ENCODE measurements around the gene AGPAT3. TPM values are rescaled to one million over a fixed set of nuclear protein-coding genes. Genes with fewer than 3 reads are reported as not detected.

The AGPAT3 gene
- total RNA-seq, 1 donor from 2014 or later: 45.4 TPM

GRCh38 chr21:44005071-44005470 lies 140.0 kb downstream of the AGPAT3 start:
- H3K36me3 Mint-ChIP-seq (ENCODE audit: low read depth): peaks cover 1% of the 10 kb centered on the region
- peak overlapping the region; percentile 36 for H3K27ac Mint-ChIP-seq (ENCODE audit: unreplicated experiment)
- DNase-seq (ENCODE audit: low spot score): peak; percentile 36
- no peak overlapping the region for H3K4me3 Mint-ChIP-seq (ENCODE audit: unreplicated experiment)
- peaks cover 47% of the 10 kb centered on the region for H3K4me1 Mint-ChIP-seq (ENCODE audit: low read depth)
- H3K27me3 Mint-ChIP-seq (ENCODE audit: low read depth): no peaks in the 10 kb centered on the region
- peaks cover 5% of the 10 kb centered on the region for H3K9me3 Mint-ChIP-seq (ENCODE audit: low read depth)
- TF ChIP-seq, protein P1, sequence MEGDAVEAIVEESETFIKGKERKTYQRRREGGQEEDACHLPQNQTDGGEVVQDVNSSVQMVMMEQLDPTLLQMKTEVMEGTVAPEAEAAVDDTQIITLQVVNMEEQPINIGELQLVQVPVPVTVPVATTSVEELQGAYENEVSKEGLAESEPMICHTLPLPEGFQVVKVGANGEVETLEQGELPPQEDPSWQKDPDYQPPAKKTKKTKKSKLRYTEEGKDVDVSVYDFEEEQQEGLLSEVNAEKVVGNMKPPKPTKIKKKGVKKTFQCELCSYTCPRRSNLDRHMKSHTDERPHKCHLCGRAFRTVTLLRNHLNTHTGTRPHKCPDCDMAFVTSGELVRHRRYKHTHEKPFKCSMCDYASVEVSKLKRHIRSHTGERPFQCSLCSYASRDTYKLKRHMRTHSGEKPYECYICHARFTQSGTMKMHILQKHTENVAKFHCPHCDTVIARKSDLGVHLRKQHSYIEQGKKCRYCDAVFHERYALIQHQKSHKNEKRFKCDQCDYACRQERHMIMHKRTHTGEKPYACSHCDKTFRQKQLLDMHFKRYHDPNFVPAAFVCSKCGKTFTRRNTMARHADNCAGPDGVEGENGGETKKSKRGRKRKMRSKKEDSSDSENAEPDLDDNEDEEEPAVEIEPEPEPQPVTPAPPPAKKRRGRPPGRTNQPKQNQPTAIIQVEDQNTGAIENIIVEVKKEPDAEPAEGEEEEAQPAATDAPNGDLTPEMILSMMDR (IDR thresholded peaks at IDR 0.05): no peak

DNA sequence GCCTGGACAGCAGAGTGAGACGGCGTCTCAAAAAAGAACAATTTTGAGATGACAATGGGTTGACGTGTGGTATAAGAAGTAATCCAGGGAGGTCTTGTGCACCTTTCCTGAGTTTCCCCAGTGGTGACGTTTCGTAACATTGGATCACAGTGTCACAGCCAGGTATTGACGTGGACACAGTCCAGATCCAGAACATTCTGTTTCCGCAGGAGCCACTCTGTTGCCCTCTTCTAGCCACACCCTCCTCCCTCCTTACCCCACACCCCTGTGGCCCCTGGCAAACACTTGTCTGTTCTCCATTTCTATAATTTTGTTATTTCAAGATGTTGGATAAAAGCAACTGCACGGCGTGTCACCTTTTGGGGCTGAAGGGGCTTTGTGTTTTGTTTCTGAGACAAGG lies 140.6 kb downstream of the AGPAT3 start:
- Mint-ChIP-seq H3K4me3 (ENCODE audit: unreplicated experiment) (no peak overlapping the region), H3K27ac (ENCODE audit: unreplicated experiment) (peak overlapping the region; percentile 97), H3K9me3 (ENCODE audit: low read depth) (peaks cover 5% of the 10 kb centered on the region), H3K4me1 (ENCODE audit: low read depth) (peaks cover 52% of the 10 kb centered on the region), H3K36me3 (ENCODE audit: low read depth) (peaks cover 1% of the 10 kb centered on the region), H3K27me3 (ENCODE audit: low read depth) (no peaks in the 10 kb centered on the region)
- TF ChIP-seq, protein P1 (IDR thresholded peaks at IDR 0.05): no peak
- no peak for DNase-seq (ENCODE audit: low spot score)

DNA sequence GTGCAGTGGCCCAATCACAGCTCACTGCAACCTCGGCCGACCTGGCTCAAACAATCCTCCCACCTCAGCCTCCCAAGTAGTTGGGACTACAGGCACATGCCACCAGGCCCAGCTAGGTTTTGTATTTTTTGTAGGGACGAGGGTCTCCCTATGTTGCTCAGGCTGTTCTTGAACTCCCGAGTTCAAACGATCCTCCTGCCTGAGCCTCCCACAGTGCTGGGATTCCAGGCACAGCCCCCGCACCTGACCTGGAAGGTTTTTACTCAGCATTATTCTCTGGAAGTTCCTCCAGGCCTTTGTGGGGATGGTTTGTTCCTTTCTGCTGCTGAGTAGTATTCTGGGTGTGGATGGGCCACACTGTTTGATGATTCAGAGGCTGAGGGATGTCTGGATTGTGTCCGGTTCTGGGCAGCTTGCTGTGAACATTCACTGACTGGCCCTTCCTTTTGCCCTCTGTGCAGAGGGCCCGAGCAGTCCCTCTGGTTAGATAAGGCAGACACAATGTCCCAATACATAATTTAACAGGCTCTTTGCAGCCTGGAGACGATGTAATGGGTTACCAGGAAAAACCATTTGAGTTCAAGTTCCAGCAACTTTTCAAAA lies 141.1 kb downstream of the AGPAT3 start:
- Mint-ChIP-seq H3K9me3 (ENCODE audit: low read depth) (peaks cover 5% of the 10 kb centered on the region), H3K4me1 (ENCODE audit: low read depth) (peaks cover 56% of the 10 kb centered on the region), H3K36me3 (ENCODE audit: low read depth) (peaks cover 1% of the 10 kb centered on the region), H3K4me3 (ENCODE audit: unreplicated experiment) (peak overlapping the region; percentile 38), H3K27me3 (ENCODE audit: low read depth) (no peaks in the 10 kb centered on the region), H3K27ac (ENCODE audit: unreplicated experiment) (peak overlapping the region; percentile 97)
- no peak for DNase-seq (ENCODE audit: low spot score)
- TF ChIP-seq, protein P1 (IDR thresholded peaks at IDR 0.05): no peak

- Mint-ChIP-seq H3K4me3 (ENCODE audit: unreplicated experiment) (peak overlapping the region; percentile 41), H3K9me3 (ENCODE audit: low read depth) (peaks cover 5% of the 10 kb centered on the region), H3K27me3 (ENCODE audit: low read depth) (no peaks in the 10 kb centered on the region), H3K4me1 (ENCODE audit: low read depth) (peaks cover 58% of the 10 kb centered on the region), H3K36me3 (ENCODE audit: low read depth) (peaks cover 1% of the 10 kb centered on the region), H3K27ac (ENCODE audit: unreplicated experiment) (peak overlapping the region; percentile 97)
- TF ChIP-seq, protein P1 (IDR thresholded peaks at IDR 0.05): no peak
- peak; percentile 82 for DNase-seq (ENCODE audit: low spot score)
These were observed 141.6 kb downstream of the AGPAT3 start for GRCh38 chr21:44006656-44007055.

GRCh38 chr21:44010429-44010828 lies 145.4 kb downstream of the AGPAT3 start:
- Mint-ChIP-seq H3K4me1 (ENCODE audit: low read depth) (peaks cover 76% of the 10 kb centered on the region), H3K4me3 (ENCODE audit: unreplicated experiment) (peak overlapping the region; percentile 20), H3K27ac (ENCODE audit: unreplicated experiment) (peak overlapping the region; percentile 88), H3K27me3 (ENCODE audit: low read depth) (no peaks in the 10 kb centered on the region), H3K36me3 (ENCODE audit: low read depth) (peaks cover 1% of the 10 kb centered on the region), H3K9me3 (ENCODE audit: low read depth) (peaks cover 5% of the 10 kb centered on the region)
- TF ChIP-seq, protein P1 (IDR thresholded peaks at IDR 0.05): no peak
- DNase-seq (ENCODE audit: low spot score): peak; percentile 59
